Stimulated activated CD8-positive, alpha-beta memory T cell treated with anti-CD3 and anti-CD28 coated beads, Interleukin-7, amount 100 ng/mL, for 4 hours (primary cell): Measurements from ENCODE around the gene GRIA1.

Experiments used
- DNase-seq, 2 donors: peaks; one replicate each; pipeline ENCODE4 v3.0.0-alpha.2; 2020; ENCODE audit warnings: low read depth in 2 of 2

Gene GRIA1

DNA sequence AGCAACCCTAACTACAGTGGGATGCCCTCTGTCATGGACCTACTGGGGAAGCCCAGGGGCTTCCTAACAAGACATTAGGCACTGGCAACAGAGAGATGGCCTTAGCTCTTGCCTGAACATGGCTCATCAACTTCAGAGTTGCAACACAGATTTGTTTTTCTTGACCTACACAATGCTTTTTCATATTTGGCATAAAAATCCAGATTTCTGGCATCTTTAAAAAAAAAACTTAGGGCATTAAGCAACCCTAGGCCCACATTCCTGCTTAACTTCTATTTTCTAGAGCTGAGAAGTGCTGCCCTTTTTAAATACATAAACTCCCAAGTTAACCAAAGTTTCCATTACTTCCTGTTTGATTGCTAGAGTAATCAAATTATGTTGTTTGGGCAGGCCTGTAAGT, 8.0 kb downstream of the GRIA1 start:
- no peak for DNase-seq

- DNase-seq = no peak
Measured at GRCh38 chr5:153500178-153500577, 9.7 kb downstream of the GRIA1 start.

DNA sequence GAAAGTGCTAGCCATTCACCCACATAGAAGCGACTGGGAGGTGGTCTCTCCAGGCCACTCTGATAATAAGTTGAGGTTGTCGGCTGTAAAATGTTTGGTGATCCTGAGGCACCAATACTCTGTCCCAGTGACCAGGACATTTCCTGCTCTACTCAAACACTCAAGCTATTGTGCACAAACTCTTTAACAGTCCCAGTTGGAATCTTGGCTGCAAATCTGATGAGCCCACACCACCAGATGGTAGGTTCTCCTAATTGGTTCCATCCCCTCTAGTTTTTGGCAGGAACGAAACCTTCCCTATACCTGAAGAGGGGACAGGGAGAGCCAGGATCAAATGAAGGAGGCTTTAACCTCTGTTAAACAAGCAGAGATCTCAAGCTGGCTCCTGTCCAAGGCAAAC, 14.3 kb downstream of the GRIA1 start:
- DNase-seq = no peak

GRCh38 chr5:153508700-153509099, 18.2 kb downstream of the GRIA1 start:
- no peak for DNase-seq

DNA sequence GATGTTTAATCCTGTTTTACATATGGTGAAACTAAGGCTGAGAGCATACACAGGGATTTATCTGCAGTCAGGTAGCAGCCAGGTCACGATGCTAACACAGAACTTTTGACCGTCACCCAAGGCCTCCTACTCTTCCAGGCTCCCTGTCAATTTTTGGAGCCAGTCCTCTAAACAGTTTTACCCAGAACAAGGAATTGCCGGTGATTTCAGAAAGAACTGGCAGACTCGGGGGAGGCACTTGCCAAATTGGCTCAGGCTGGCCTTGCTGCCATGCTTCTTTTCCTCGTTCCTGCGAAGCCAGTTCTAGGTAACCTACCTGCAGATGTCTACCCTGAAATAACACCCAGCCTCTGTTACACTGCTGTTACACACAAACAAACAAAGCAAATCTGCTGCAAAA, 21.2 kb downstream of the GRIA1 start:
- DNase-seq = no peak

DNA sequence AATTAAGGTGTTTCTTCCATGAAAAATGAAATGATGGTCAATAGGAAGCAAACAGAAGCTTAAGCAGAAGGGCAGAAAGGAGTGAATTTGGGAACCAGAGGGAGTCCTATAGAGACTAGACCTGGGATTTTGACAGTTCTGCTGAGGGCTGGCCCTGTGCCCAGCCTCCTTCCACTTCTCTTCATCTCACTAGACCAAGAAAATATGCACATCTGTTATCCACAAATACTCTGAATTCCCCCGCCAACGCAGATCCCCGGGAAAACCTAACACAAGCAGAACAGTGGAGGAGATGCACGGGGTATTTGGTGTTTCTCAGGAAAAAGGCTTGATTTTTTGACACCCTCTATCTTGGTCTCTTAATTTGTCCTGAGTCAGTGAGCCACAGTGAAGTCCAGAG, 22.7 kb downstream of the GRIA1 start:
- no peak for DNase-seq

DNA sequence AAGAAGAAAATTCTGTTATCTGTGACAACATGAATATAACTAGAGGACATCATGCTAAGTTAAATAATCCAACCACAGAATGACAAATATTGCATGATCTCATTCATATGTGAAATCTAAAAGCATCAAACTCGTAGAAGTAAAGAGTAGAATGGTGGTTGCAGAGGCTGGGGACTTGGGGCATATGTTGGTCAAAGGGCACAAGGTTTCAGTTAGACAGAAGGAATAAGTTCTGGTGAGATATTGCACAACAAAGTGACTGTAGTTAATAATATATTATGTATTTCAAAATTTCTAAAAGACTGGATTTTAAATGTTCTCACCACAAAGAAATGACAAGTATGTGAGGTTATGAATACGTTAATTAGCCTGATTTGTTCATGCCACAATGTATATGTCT, 24.8 kb downstream of the GRIA1 start:
- DNase-seq = no peak

GRCh38 chr5:153516504-153517240, 26.2 kb downstream of the GRIA1 start:
- DNase-seq = no peak

GRCh38 chr5:153517241-153517611, 26.8 kb downstream of the GRIA1 start:
- DNase-seq = no peak

GRCh38 chr5:153520137-153520536, 29.7 kb downstream of the GRIA1 start:
- DNase-seq = no peak

DNA sequence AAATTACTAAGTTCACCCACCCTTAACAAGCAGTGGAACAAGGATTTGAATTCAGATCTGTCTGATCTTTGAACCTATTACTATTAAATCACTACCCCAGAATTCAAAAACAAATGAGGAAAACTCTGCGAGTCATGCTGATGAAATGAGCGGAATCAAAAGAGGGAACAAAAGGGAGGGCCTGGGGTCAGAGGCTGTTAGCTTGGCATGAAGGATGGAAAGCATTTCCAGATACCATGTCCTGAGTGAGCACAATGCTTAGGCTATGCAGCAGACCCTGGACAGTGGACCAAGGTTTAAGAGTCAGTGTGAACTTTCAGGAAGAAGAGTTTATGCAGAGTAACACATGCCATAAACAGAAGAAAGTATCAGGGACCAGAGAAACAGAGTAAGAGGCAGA, 30.5 kb downstream of the GRIA1 start:
- DNase-seq = no peak

- DNase-seq = no peak
Measured at GRCh38 chr5:153523211-153523610, 32.7 kb downstream of the GRIA1 start.

DNA sequence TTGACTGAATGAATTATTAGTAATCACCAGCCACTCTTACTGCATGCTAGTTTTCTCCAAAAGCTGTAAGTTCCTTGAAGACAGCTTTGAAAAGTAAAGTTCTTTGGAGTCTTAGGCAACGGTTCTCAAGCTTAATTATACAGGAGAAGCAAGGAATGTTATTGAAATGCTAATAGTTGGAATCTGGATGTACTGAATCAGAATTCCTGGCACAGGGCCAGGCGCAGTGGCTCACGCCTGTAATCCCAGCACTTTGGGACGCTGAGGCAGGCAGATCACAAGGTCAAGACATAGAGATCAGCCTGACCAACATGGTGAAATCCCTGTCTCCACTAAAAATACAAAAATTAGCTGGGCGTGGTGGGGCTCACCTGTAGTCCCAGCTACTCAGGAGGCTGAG, 33.4 kb downstream of the GRIA1 start:
- DNase-seq = no peak

DNA sequence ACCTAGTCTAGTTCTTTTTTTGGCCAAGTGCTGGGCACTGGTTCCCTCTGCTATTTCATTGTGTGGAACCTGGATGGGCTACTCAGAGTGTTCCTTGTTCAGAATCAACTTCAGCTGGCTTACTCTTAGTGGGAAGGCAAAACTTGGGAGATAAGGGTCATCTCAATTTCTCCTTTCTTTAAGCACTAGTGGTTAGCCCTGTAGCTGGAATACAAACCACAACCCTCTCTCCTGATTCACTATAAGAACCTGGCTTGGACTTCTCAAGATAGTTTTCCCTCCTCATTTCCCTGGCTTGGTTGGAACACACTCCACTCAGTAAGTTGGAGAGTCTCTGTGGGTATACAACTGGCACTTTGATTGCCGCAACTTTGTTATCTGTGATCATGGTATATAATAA, 35.1 kb downstream of the GRIA1 start:
- no peak for DNase-seq

DNA sequence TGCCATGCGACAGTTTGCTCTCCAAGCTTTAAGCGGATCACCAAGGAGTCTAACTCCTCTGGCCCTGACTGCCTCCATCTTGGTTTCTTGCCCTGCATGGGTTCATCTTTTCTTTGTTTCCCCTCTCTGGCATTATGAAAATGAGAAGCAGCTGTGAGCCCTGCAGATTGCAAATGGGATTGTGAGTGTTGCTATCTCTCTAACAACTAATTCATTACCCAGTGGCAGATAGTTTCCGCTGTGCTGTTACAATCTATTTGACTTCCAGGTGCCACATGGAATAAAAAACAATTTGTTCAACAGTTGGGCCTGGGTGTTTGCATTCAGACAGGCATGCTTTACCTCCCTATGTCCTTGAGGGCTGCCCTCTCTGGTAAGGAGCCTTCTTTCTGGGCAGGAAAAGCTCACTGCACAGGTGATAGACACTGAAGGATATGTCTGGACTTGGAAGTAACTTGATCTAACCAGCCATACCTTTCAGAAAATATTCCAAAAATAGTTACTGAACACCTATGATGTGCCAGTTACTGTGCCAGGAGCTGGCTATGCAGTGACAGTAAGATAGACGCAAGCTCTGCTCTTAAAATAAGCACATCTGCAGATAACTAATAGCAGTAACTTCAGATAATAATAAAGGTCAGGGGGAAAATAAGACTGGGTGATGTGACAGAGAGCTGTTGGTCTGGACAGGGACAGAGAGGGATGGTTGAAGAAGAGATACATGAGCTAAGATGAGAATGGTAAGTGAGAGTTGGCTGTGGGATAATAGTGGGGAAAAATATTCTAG, 40.1 kb downstream of the GRIA1 start:
- no peak for DNase-seq

DNA sequence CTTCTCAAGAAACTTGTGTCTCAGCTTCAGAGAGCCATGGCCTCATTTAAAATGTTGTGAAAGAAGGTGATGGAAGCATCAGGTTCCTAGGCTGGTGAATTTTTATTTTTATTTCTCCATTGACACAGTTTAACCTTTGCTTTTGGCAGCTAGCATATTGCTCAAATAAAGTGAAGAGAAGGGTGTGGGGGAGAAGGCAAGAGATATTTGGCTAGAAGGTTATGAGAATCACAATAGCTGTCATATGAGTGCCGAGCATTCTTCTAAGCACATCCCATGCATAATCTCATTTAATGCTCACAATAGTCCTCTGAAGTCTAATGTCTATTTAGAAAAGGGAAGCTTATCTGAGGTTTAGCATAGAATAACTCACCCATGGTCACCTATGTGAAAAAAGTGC, 43.1 kb downstream of the GRIA1 start:
- no peak for DNase-seq

DNA sequence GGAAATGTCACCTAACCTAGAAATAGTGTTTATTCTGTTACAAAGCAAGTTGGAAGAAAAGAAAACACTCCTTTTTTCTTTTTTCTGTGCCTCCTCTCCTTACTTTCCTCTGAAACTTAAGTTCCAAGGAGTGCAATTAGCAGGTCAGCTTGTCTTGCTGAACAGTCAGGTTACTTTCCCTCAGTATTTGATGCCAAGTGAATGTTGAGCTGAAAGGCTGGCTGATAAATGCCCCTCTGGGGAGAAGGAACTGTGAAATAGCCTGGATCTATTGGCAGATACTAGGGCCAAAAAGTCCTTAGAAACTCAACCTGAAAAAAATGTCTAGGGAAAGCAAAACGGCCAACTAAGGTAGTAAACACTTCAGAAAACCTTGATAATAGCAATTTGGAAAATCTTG, 43.6 kb downstream of the GRIA1 start:
- DNase-seq = no peak

GRCh38 chr5:153537207-153537606, 46.7 kb downstream of the GRIA1 start:
- DNase-seq = no peak

DNA sequence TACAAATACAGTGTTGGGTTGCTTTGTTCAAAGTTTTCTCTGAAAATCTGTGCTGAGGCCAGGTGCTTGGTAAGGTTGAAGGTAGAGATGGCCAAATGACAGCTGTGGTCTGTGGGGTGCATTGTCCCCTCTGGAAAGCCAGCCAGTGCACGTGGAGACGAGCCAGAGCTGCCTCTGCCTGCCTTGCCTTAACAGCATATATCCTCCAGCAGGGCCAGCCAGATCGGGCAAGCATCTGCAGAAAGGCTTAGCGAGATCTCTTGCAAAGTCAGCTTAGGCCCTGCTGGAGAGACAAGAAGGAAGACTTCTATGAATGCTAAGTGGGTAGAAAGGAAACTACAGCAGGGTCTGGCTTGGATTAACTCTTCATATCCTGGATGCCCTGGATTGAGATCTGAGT, 49.5 kb downstream of the GRIA1 start:
- DNase-seq = no peak

- no peak for DNase-seq
Measured at GRCh38 chr5:153542536-153542935, 52.1 kb downstream of the GRIA1 start.

GRCh38 chr5:153543288-153543687, 52.8 kb downstream of the GRIA1 start:
- DNase-seq = no peak

DNA sequence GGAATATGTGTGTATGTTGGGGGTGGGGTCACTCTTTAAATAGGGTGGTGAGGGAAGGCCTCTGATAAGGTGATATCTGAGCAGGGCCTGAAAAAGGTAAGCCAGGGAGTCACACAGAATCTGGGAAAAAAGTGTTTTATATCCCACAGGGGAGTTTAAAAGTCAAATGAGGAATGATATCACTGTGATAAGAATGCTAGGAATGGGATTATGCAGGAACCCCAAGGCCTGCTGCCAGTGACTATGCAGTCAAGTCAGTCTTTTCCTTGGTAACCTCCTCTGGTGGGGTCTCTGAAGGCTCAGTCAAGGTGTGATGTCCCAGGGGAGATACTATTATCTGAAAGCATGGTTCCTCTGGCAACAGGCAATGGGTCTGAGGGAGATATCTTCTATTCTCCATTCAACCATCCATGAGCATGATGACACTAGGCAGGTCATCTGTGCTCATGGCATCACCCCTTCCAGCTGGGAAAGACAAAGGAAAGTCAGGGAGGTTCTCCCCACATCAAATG, 53.5 kb downstream of the GRIA1 start:
- no peak for DNase-seq

DNA sequence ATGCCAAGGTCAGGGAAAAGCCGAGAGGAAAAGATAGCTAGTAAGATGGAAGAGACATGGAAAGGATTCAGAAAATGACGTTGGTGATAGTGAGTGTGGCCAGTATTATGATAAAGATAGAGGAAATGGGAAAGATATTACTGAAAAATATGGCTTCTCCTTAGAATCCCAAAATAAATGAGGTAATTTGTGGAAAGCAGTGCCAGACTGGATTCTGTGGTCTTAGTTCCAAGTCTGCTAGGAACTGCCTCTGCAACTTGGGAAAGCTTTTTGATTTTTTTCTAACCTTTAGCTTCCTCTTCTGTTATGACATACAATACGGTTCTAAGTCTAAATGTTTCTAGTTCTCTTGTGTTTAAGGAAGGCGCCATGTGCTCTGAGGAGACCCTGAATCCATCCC, 54.2 kb downstream of the GRIA1 start:
- DNase-seq = no peak
